ENCODE results near the gene ZNF557. TPM values are rescaled to one million over a fixed set of nuclear protein-coding genes. Genes with fewer than 3 reads are reported as not detected.
A peak's percentile ranks its signal among the peaks of the same experiment; 100 is the strongest.
"Not testable (repeated sequence)": the region's sequence is repeated elsewhere in the genome, so short reads cannot be mapped to it uniquely, and the experiment has no call there.

ZNF557 gene
- polyA plus RNA-seq (2013, experiment 1 of 4), result 5.2 TPM
- polyA plus RNA-seq (2013, experiment 2 of 4), result 6.1 TPM
- 5.4 TPM for polyA plus RNA-seq (2013, experiment 3 of 4)
- polyA plus RNA-seq (2013, experiment 4 of 4), result 5.0 TPM

- Histone ChIP-seq H3K27ac (ENCODE audit: insufficient read depth, low read depth, low read length, poor library complexity, severe bottlenecking) (peak within 1 kb of the TSS; percentile 55), H3K36me3 (ENCODE audit: control insufficient read depth, insufficient read depth, low read length) (peaks cover 7% of the 10 kb centered on the region), H3K27me3 (ENCODE audit: control insufficient read depth, insufficient read depth, low read length, poor library complexity, severe bottlenecking) (no peaks in the 10 kb centered on the region), H3K4me1 (ENCODE audit: control insufficient read depth, insufficient read depth, low read length) (no peaks in the 10 kb centered on the region), H3K4me3 (ENCODE audit: insufficient read depth, low read depth, low read length) (peak within 1 kb of the TSS; percentile 99), H3K9me3 (ENCODE audit: control insufficient read depth, low read length) (no peaks in the 10 kb centered on the region)
- WGBS, 2 experiments, result 1 to 2% methylated on average over 56 of the region's 56 CpGs
Measured at GRCh38 chr19:7069042-7069903, at the start of gene ZNF557. ZNF557 (plus strand) TSS chr19:7069703; CDS start chr19:7075075, 5,372 bp downstream.

GRCh38 chr19:7021331-7021730 lies 48.2 kb upstream of the ZNF557 start, which contains the start of gene MBD3L2B:
MBD3L2B (minus strand) TSS chr19:7021431; CDS start chr19:7021397, 34 bp downstream.
- H3K36me3 ChIP-seq (ENCODE audit: control insufficient read depth, insufficient read depth, low read length); H3K4me1 ChIP-seq (ENCODE audit: control insufficient read depth, insufficient read depth, low read length); H3K27me3 ChIP-seq (ENCODE audit: control insufficient read depth, insufficient read depth, low read length, poor library complexity, severe bottlenecking); H3K27ac ChIP-seq (ENCODE audit: insufficient read depth, low read depth, low read length, poor library complexity, severe bottlenecking); H3K4me3 ChIP-seq (ENCODE audit: insufficient read depth, low read depth, low read length); H3K9me3 ChIP-seq (ENCODE audit: control insufficient read depth, low read length): not testable (repeated sequence)
- WGBS, 2 experiments, result no CpG with 5 or more reads among the region's 6 CpGs

- not testable (repeated sequence) for H3K4me3 ChIP-seq (ENCODE audit: insufficient read depth, low read depth, low read length); H3K9me3 ChIP-seq (ENCODE audit: control insufficient read depth, low read length); H3K4me1 ChIP-seq (ENCODE audit: control insufficient read depth, insufficient read depth, low read length); H3K27me3 ChIP-seq (ENCODE audit: control insufficient read depth, insufficient read depth, low read length, poor library complexity, severe bottlenecking); H3K36me3 ChIP-seq (ENCODE audit: control insufficient read depth, insufficient read depth, low read length); H3K27ac ChIP-seq (ENCODE audit: insufficient read depth, low read depth, low read length, poor library complexity, severe bottlenecking)
- no CpG with 5 or more reads among the region's 1 CpG for WGBS, 2 experiments
Measured at GRCh38 chr19:7028790-7029189, 40.7 kb upstream of the ZNF557 start.

- H3K27me3 ChIP-seq (ENCODE audit: control insufficient read depth, insufficient read depth, low read length, poor library complexity, severe bottlenecking); H3K4me3 ChIP-seq (ENCODE audit: insufficient read depth, low read depth, low read length); H3K36me3 ChIP-seq (ENCODE audit: control insufficient read depth, insufficient read depth, low read length); H3K27ac ChIP-seq (ENCODE audit: insufficient read depth, low read depth, low read length, poor library complexity, severe bottlenecking); H3K4me1 ChIP-seq (ENCODE audit: control insufficient read depth, insufficient read depth, low read length); H3K9me3 ChIP-seq (ENCODE audit: control insufficient read depth, low read length): not testable (repeated sequence)
- WGBS, 2 experiments, result no CpG with 5 or more reads among the region's 9 CpGs
Measured at GRCh38 chr19:7030278-7030677, 39.2 kb upstream of the ZNF557 start, which contains the start of gene MBD3L5. MBD3L5 (plus strand) TSS chr19:7030578; CDS start chr19:7030612, 34 bp downstream.

- not testable (repeated sequence) for H3K27me3 ChIP-seq (ENCODE audit: control insufficient read depth, insufficient read depth, low read length, poor library complexity, severe bottlenecking); H3K4me1 ChIP-seq (ENCODE audit: control insufficient read depth, insufficient read depth, low read length); H3K36me3 ChIP-seq (ENCODE audit: control insufficient read depth, insufficient read depth, low read length); H3K4me3 ChIP-seq (ENCODE audit: insufficient read depth, low read depth, low read length); H3K9me3 ChIP-seq (ENCODE audit: control insufficient read depth, low read length); H3K27ac ChIP-seq (ENCODE audit: insufficient read depth, low read depth, low read length, poor library complexity, severe bottlenecking)
- WGBS, 2 experiments, result no CpG with 5 or more reads among the region's 9 CpGs
Measured at GRCh38 chr19:7040079-7040478, 29.4 kb upstream of the ZNF557 start, which contains the start of gene MBD3L4. MBD3L4 (minus strand) TSS chr19:7040179; CDS start chr19:7040144, 35 bp downstream.

GRCh38 chr19:7041563-7041962 lies 27.9 kb upstream of the ZNF557 start:
- H3K4me1 ChIP-seq (ENCODE audit: control insufficient read depth, insufficient read depth, low read length); H3K9me3 ChIP-seq (ENCODE audit: control insufficient read depth, low read length); H3K4me3 ChIP-seq (ENCODE audit: insufficient read depth, low read depth, low read length); H3K27ac ChIP-seq (ENCODE audit: insufficient read depth, low read depth, low read length, poor library complexity, severe bottlenecking); H3K27me3 ChIP-seq (ENCODE audit: control insufficient read depth, insufficient read depth, low read length, poor library complexity, severe bottlenecking); H3K36me3 ChIP-seq (ENCODE audit: control insufficient read depth, insufficient read depth, low read length): not testable (repeated sequence)
- no CpG with 5 or more reads among the region's 2 CpGs for WGBS, 2 experiments

GRCh38 chr19:7049021-7049420 lies 20.5 kb upstream of the ZNF557 start, which contains the start of gene MBD3L2:
MBD3L2 (plus strand) TSS chr19:7049321; CDS start chr19:7049374, 53 bp downstream.
- H3K36me3 ChIP-seq (ENCODE audit: control insufficient read depth, insufficient read depth, low read length); H3K4me3 ChIP-seq (ENCODE audit: insufficient read depth, low read depth, low read length); H3K9me3 ChIP-seq (ENCODE audit: control insufficient read depth, low read length); H3K27me3 ChIP-seq (ENCODE audit: control insufficient read depth, insufficient read depth, low read length, poor library complexity, severe bottlenecking); H3K4me1 ChIP-seq (ENCODE audit: control insufficient read depth, insufficient read depth, low read length); H3K27ac ChIP-seq (ENCODE audit: insufficient read depth, low read depth, low read length, poor library complexity, severe bottlenecking): not testable (repeated sequence)
- WGBS, 2 experiments, result no CpG with 5 or more reads among the region's 7 CpGs

- not testable (repeated sequence) for H3K27me3 ChIP-seq (ENCODE audit: control insufficient read depth, insufficient read depth, low read length, poor library complexity, severe bottlenecking); H3K4me3 ChIP-seq (ENCODE audit: insufficient read depth, low read depth, low read length); H3K9me3 ChIP-seq (ENCODE audit: control insufficient read depth, low read length); H3K36me3 ChIP-seq (ENCODE audit: control insufficient read depth, insufficient read depth, low read length); H3K27ac ChIP-seq (ENCODE audit: insufficient read depth, low read depth, low read length, poor library complexity, severe bottlenecking); H3K4me1 ChIP-seq (ENCODE audit: control insufficient read depth, insufficient read depth, low read length)
- no CpG with 5 or more reads among the region's 5 CpGs for WGBS, 2 experiments
Measured at GRCh38 chr19:7051421-7051820, 18.1 kb upstream of the ZNF557 start.

GRCh38 chr19:7052896-7053295 lies 16.6 kb upstream of the ZNF557 start:
- not testable (repeated sequence) for H3K36me3 ChIP-seq (ENCODE audit: control insufficient read depth, insufficient read depth, low read length); H3K27me3 ChIP-seq (ENCODE audit: control insufficient read depth, insufficient read depth, low read length, poor library complexity, severe bottlenecking); H3K9me3 ChIP-seq (ENCODE audit: control insufficient read depth, low read length); H3K27ac ChIP-seq (ENCODE audit: insufficient read depth, low read depth, low read length, poor library complexity, severe bottlenecking); H3K4me1 ChIP-seq (ENCODE audit: control insufficient read depth, insufficient read depth, low read length); H3K4me3 ChIP-seq (ENCODE audit: insufficient read depth, low read depth, low read length)
- 90% methylated on average over 4 of the region's 7 CpGs; no CpG with 5 or more reads in 1 of the 2 experiments for WGBS, 2 experiments

GRCh38 chr19:7054635-7055368 lies 14.7 kb upstream of the ZNF557 start:
- H3K4me3 ChIP-seq (ENCODE audit: insufficient read depth, low read depth, low read length); H3K4me1 ChIP-seq (ENCODE audit: control insufficient read depth, insufficient read depth, low read length); H3K9me3 ChIP-seq (ENCODE audit: control insufficient read depth, low read length); H3K27ac ChIP-seq (ENCODE audit: insufficient read depth, low read depth, low read length, poor library complexity, severe bottlenecking); H3K36me3 ChIP-seq (ENCODE audit: control insufficient read depth, insufficient read depth, low read length); H3K27me3 ChIP-seq (ENCODE audit: control insufficient read depth, insufficient read depth, low read length, poor library complexity, severe bottlenecking): not testable (repeated sequence)
- WGBS, 2 experiments, result 92 to 96% methylated on average over 5 of the region's 14 CpGs
